Uterus (tissue), 2 donors: ENCODE results near the gene HRG.

Experiments used
- POLR2A ChIP-seq, 2 donors: fragments of 450-650 bp; IDR thresholded peaks; one replicate each; pipeline ENCODE4 v1.6.1; 2016; ENCODE audit warnings: antibody characterized with exemption in 2 of 2, mild to moderate bottlenecking in 1 of 2, moderate library complexity in 1 of 2
- TF ChIP-seq, protein P1 (sequence below), 4 experiments: fragments of 200-600 bp in 2 of 4; fragments of 450-650 bp in 2 of 4; sonication (generic) in 2 of 4; IDR thresholded peaks; one replicate each; pipeline ENCODE4 v1.5.1; 2016 to 2019; ENCODE audit warnings: antibody characterized with exemption in 4 of 4, mild to moderate bottlenecking in 2 of 4, moderate library complexity in 1 of 4

DNA sequence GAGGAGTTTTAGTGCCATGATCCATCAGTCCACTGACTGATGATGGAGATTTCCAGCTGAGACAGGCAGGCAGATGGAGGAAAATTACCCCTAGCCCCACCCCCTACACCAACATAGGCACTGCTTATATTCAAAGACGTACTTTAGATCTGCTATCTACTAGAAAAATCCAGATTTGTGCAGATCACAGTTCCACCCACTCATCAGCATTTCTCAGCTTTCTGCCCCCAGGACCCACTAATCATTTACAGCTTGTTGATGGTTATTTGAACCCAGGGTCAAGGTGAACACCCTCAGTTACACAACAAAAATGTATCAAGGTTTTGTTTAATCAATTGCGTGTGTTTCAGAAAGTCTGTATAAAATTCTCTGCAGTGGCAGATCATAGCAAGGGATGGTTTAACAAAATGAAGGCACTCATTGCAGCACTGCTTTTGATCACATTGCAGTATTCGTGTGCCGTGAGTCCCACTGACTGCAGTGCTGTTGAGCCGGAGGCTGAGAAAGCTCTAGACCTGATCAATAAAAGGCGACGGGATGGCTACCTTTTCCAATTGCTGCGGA, at the start of gene HRG:
- TF ChIP-seq, protein P1, sequence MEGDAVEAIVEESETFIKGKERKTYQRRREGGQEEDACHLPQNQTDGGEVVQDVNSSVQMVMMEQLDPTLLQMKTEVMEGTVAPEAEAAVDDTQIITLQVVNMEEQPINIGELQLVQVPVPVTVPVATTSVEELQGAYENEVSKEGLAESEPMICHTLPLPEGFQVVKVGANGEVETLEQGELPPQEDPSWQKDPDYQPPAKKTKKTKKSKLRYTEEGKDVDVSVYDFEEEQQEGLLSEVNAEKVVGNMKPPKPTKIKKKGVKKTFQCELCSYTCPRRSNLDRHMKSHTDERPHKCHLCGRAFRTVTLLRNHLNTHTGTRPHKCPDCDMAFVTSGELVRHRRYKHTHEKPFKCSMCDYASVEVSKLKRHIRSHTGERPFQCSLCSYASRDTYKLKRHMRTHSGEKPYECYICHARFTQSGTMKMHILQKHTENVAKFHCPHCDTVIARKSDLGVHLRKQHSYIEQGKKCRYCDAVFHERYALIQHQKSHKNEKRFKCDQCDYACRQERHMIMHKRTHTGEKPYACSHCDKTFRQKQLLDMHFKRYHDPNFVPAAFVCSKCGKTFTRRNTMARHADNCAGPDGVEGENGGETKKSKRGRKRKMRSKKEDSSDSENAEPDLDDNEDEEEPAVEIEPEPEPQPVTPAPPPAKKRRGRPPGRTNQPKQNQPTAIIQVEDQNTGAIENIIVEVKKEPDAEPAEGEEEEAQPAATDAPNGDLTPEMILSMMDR (IDR thresholded peaks at IDR 0.05): no peak
- TF ChIP-seq POLR2A (IDR thresholded peaks at IDR 0.05): no peak
